NCI-H1930 (cell line): Measurements from ENCODE around the gene TCHP.
"Not testable (repeated sequence)": the region's sequence is repeated elsewhere in the genome, so short reads cannot be mapped to it uniquely, and the experiment has no call there.

Source experiments
- DNase-seq, 2 experiments: peaks; one replicate each; lab custom pipeline; 2025; lab: John Stamatoyannopoulos, UW

The TCHP gene

GRCh38 chr12:109910254-109910968, 10.3 kb downstream of the TCHP start:
- DNase-seq: no peak

GRCh38 chr12:109910969-109911348, 10.9 kb downstream of the TCHP start:
- DNase-seq: no peak

GRCh38 chr12:109912855-109913321, 12.8 kb downstream of the TCHP start:
- no peak for DNase-seq

- DNase-seq: no peak
Measured at GRCh38 chr12:109914461-109914860, 14.4 kb downstream of the TCHP start.

GRCh38 chr12:109915171-109916040, 15.3 kb downstream of the TCHP start:
- no peak for DNase-seq

GRCh38 chr12:109916045-109916444, 16.0 kb downstream of the TCHP start:
- DNase-seq: no peak

GRCh38 chr12:109919456-109919855, 19.4 kb downstream of the TCHP start:
- DNase-seq: no peak

- DNase-seq: no peak
Measured at GRCh38 chr12:109920261-109920780, 20.2 kb downstream of the TCHP start.

GRCh38 chr12:109921982-109922381, 21.9 kb downstream of the TCHP start:
- no peak for DNase-seq

- no peak for DNase-seq
Measured at GRCh38 chr12:109923038-109923437, 23.0 kb downstream of the TCHP start.

GRCh38 chr12:109923481-109924245, 23.6 kb downstream of the TCHP start:
- no peak for DNase-seq

GRCh38 chr12:109925185-109925840, 25.2 kb downstream of the TCHP start:
- no peak for DNase-seq

- DNase-seq: no peak
Measured at GRCh38 chr12:109926016-109926415, 25.9 kb downstream of the TCHP start.

GRCh38 chr12:109926488-109927210, 26.6 kb downstream of the TCHP start:
- no peak for DNase-seq

GRCh38 chr12:109927622-109928021, 27.5 kb downstream of the TCHP start:
- no peak for DNase-seq

GRCh38 chr12:109928058-109928656, 28.1 kb downstream of the TCHP start:
- DNase-seq: no peak

- not testable (repeated sequence) for DNase-seq
Measured at GRCh38 chr12:109929326-109929725, 29.3 kb downstream of the TCHP start.

- DNase-seq: no peak
Measured at GRCh38 chr12:109930028-109930800, 30.1 kb downstream of the TCHP start.

- no peak for DNase-seq
Measured at GRCh38 chr12:109931143-109931542, 31.1 kb downstream of the TCHP start.
